KOPT-K1 (cell line): ENCODE data around the gene RS1.

Experiments
- H3K27ac ChIP-seq: fragments of 200-600 bp; sonication (generic); 2 replicates; pipeline ENCODE4 v1.5.1; 2016; ENCODE audit warnings: antibody characterized with exemption, mild to moderate bottlenecking, low read depth, low read length; ENCODE audit not compliant: poor library complexity, severe bottlenecking
- H3K36me3 ChIP-seq: fragments of 200-600 bp; sonication (generic); 2 replicates; pipeline ENCODE4 v1.5.1; 2017; ENCODE audit warnings: antibody characterized with exemption, mild to moderate bottlenecking, low read length, moderate library complexity; ENCODE audit not compliant: insufficient read depth
- H3K9me3 ChIP-seq: fragments of 200-600 bp; sonication (generic); 2 replicates; pipeline ENCODE4 v1.5.1; 2017; ENCODE audit warnings: antibody characterized with exemption, low read length, mild to moderate bottlenecking; ENCODE audit not compliant: insufficient read depth, poor library complexity, severe bottlenecking

Gene RS1

DNA sequence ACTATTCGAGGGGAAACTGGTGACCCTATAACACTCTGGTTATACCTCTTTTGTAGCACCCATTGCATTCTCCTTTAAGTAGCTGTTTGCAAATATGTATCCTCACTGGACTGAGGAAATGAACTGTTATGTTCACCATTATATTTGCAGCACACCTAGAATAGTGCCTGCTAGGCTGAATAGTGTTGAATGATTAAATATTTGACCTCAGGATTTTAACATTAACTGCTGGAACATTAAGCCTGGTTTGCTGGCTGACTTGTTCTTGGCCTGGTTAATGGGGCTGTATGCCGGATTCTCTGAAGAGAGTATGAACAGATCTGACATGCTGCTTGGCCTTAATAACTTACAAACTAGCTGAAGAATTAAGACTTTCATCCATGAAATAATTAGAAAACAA is 80.1 kb downstream of the RS1 start:
- Histone ChIP-seq H3K36me3 (no peaks in the 10 kb centered on the region), H3K27ac (no peak overlapping the region), H3K9me3 (no peaks in the 10 kb centered on the region)
